HEK293T (cell line): Measurements from ENCODE around the gene CEP170B.

Source experiments
- ARNT ChIP-seq: fragments of 450-650 bp; IDR thresholded peaks from 2 replicates; pipeline ENCODE4 v1.6.1; 2017; ENCODE audit warnings: mild to moderate bottlenecking
- FOXK2 ChIP-seq: fragments of 450-650 bp; IDR thresholded peaks from 2 replicates; pipeline ENCODE4 v1.6.1; 2016; ENCODE audit warnings: mild to moderate bottlenecking
- FOXM1 ChIP-seq: fragments of 450-650 bp; IDR thresholded peaks from 2 replicates; pipeline ENCODE4 v1.6.1; 2017; ENCODE audit warnings: mild to moderate bottlenecking, borderline replicate concordance
- L3MBTL2 ChIP-seq: fragments of 450-650 bp; conservative IDR thresholded peaks from 2 replicates; pipeline ENCODE4 v1.6.1; 2016; ENCODE audit warnings: mild to moderate bottlenecking
- NFRKB ChIP-seq: fragments of 450-650 bp; IDR thresholded peaks from 2 replicates; pipeline ENCODE4 v1.6.1; 2016; ENCODE audit warnings: mild to moderate bottlenecking, moderate library complexity
- SP1 ChIP-seq: fragments of 450-650 bp; IDR thresholded peaks from 2 replicates; pipeline ENCODE4 v1.6.1; 2017
- TARDBP ChIP-seq: fragments of 450-650 bp; IDR thresholded peaks from 2 replicates; pipeline ENCODE4 v1.6.1; 2016

- no peak for TF ChIP-seq TARDBP
- no peak for TF ChIP-seq L3MBTL2
- no peak for TF ChIP-seq FOXM1
- no peak for TF ChIP-seq SP1
- no peak for TF ChIP-seq FOXK2
- no peak for TF ChIP-seq ARNT
- no peak for TF ChIP-seq NFRKB
These were observed 71.5 kb downstream of the CEP170B start for GRCh38 chr14:104936361-104937155.
